OCI-LY3 (cell line): ENCODE measurements around the gene SIVA1.

Experiments
- H2AFZ ChIP-seq: fragments of 200-600, 300-600 bp; shearing (Covaris generic); 2 replicates; pipeline ENCODE4 v1.6.0; 2014; ENCODE audit warnings: antibody characterized with exemption, low read depth, low read length
- H3K27ac ChIP-seq: fragments of 200-600, 300-600 bp; sonication (generic); 2 replicates; pipeline ENCODE4 v1.5.1; 2014; ENCODE audit warnings: mild to moderate bottlenecking, low read length, moderate library complexity, mixed read lengths
- H3K27me3 ChIP-seq: fragments of 200-600, 300-600 bp; sonication (generic); 2 replicates; pipeline ENCODE4 v1.6.1; 2014; ENCODE audit warnings: low read depth, low read length, mixed read lengths
- H3K36me3 ChIP-seq: fragments of 200-600, 300-600 bp; sonication (generic); replicated peaks from 2 replicates; pipeline ENCODE3; 2014; ENCODE audit warnings: low read depth, low read length, mixed read lengths
- H3K4me1 ChIP-seq: fragments of 300-600, 200-600 bp; sonication (generic); 2 replicates; pipeline ENCODE4 v1.6.1; 2014; ENCODE audit warnings: low read length, mixed read lengths
- H3K4me2 ChIP-seq: fragments of 200-600, 300-600 bp; sonication (generic); 2 replicates; pipeline ENCODE4 v1.6.1; 2014; ENCODE audit warnings: low read length, mixed read lengths
- H3K4me3 ChIP-seq: fragments of 300-600, 200-600 bp; sonication (generic); 2 replicates; pipeline ENCODE4 v1.5.1; 2014; ENCODE audit warnings: antibody characterized with exemption, mild to moderate bottlenecking, low read length, moderate library complexity
- H3K79me2 ChIP-seq: fragments of 300-600, 200-600 bp; shearing (Covaris generic); 2 replicates; pipeline ENCODE4 v1.6.1; 2014; ENCODE audit warnings: mild to moderate bottlenecking, low read length, mixed read lengths
- H3K9ac ChIP-seq: fragments of 300-600, 200-600 bp; shearing (Covaris generic); 2 replicates; pipeline ENCODE4 v1.6.0; 2014; ENCODE audit warnings: mild to moderate bottlenecking, low read length, moderate library complexity
- H3K9me3 ChIP-seq: fragments of 200-600, 300-600 bp; shearing (Covaris generic); 2 replicates; pipeline ENCODE4 v1.6.1; 2014; ENCODE audit warnings: low read length, mixed read lengths; ENCODE audit not compliant: insufficient read depth
- H4K20me1 ChIP-seq: fragments of 200-600, 300-600 bp; sonication (generic); 2 replicates; pipeline ENCODE4 v1.6.1; 2016; ENCODE audit warnings: low read length, mixed read lengths; ENCODE audit not compliant: insufficient read depth
- CTCF ChIP-seq: fragments of 200-600, 300-600 bp; sonication (generic); IDR thresholded peaks from 2 replicates; pipeline ENCODE4 v1.5.1; 2014; ENCODE audit warnings: antibody characterized with exemption, low read length, low read depth
- EZH2phosphoT487 ChIP-seq: fragments of 200-600 bp; shearing (Covaris generic); IDR thresholded peaks from 2 replicates; pipeline ENCODE4 v1.6.1; 2018; ENCODE audit warnings: antibody characterized with exemption, mixed run types, low read depth

The SIVA1 gene

GRCh38 chr14:104786091-104786586, 33.2 kb downstream of the SIVA1 start:
- peaks cover 46% of the 10 kb centered on the region for H4K20me1 ChIP-seq
- H3K36me3 ChIP-seq: peaks cover 7% of the 10 kb centered on the region
- no peaks in the 10 kb centered on the region for H3K4me1 ChIP-seq
- peaks cover 42% of the 10 kb centered on the region for H3K79me2 ChIP-seq
- H3K27me3 ChIP-seq: no peaks in the 10 kb centered on the region
- no peak overlapping the region for H3K4me3 ChIP-seq
- no peak overlapping the region for H3K9ac ChIP-seq
- no peak overlapping the region for H3K4me2 ChIP-seq
- H3K27ac ChIP-seq: no peak overlapping the region
- TF ChIP-seq CTCF (no peak), EZH2phosphoT487 (no peak)
- no peaks in the 10 kb centered on the region for H3K9me3 ChIP-seq
- no peak overlapping the region for H2AFZ ChIP-seq

DNA sequence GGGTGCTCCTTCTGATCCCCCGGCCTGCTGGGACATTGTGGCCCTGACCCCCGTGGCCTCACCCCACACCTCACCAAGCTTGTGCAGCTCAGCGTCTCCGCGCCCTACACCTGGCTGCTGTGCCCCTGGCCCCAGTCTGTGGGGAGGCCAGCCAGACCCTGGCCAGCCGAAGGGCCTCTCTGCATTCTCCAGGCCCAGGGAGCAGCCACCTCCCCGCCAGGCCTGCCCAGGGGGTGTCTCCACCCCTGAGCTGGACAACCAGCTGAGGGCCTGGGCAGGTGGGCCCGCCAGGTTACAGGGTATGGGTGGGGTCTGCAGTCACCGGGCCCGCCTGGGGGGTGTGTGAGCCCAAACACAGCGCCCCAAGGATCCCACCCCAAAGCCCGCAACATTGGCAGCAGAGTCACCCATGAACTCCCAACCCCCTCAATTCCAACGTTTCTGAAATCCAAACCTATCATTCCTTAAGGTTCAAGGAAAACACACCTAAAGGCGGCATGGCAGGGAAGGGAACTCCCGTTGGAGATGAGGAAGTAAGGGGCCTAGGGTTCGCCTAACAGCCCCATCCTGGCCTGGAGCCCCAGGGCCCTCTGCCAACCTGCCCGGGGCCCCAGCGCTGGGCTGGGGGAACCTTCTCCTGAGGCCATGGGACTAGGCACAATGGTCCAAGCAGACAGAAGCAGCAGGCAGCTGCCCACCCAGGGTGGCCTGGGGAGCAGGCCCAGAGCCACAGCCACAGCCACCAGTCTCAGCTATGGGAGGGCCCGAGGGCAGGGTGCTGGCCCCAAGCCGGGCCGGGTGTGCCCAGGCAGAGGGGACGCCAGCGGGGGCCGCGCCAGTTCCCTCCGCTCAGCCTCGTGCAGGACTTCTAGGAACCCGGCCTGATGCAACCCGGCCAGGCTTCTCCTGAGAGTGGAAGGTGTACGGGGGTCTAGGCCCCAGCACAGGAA, 34.1 kb downstream of the SIVA1 start:
- Histone ChIP-seq H4K20me1 (peaks cover 51% of the 10 kb centered on the region), H3K4me1 (no peaks in the 10 kb centered on the region), H2AFZ (no peak overlapping the region), H3K79me2 (peaks cover 51% of the 10 kb centered on the region), H3K27me3 (no peaks in the 10 kb centered on the region), H3K36me3 (peaks cover 7% of the 10 kb centered on the region), H3K4me3 (no peak overlapping the region), H3K4me2 (no peak overlapping the region), H3K9ac (no peak overlapping the region), H3K27ac (no peak overlapping the region), H3K9me3 (no peaks in the 10 kb centered on the region)
- TF ChIP-seq CTCF: no peak
- TF ChIP-seq EZH2phosphoT487: no peak

GRCh38 chr14:104787736-104788135, 34.8 kb downstream of the SIVA1 start:
- Histone ChIP-seq H3K79me2 (peaks cover 58% of the 10 kb centered on the region), H3K36me3 (peaks cover 7% of the 10 kb centered on the region), H3K4me1 (no peaks in the 10 kb centered on the region), H3K27me3 (no peaks in the 10 kb centered on the region), H3K9ac (no peak overlapping the region), H2AFZ (no peak overlapping the region), H3K4me2 (no peak overlapping the region), H3K4me3 (no peak overlapping the region), H3K9me3 (no peaks in the 10 kb centered on the region), H4K20me1 (peaks cover 56% of the 10 kb centered on the region), H3K27ac (no peak overlapping the region)
- TF ChIP-seq CTCF (no peak), EZH2phosphoT487 (no peak)

DNA sequence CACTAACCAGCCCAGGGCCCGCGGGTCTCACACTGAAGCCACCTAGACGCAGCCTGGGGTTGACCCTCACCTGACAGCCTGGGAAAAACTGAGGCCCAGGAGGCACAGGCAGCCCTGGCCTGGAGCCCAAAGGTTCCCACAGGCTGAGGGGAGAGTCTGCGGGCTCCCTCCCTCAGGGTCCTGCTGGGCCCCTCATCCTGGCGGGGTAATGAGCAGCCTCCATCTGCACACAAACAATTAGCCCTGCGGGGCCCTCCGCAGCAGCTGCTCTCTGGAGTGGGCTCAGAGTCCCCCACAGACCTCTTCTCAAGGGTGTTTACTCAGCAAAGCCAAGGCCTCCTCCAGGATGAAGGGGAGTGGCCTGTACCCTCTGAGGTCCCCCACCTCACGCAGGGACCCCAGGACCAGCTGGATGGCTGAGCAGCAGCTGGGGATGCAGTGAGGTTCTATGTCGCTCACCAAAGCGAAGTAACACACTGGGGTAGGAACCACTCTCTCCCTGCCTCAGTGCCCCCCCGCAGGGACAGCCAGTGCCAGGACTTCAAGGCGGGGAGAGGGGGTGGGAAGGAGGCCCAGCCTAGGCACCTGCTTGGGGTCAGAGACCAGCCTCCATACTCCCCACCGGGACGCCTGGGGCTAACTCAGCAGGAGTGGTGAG, 35.3 kb downstream of the SIVA1 start:
- Histone ChIP-seq H3K9me3 (no peaks in the 10 kb centered on the region), H3K9ac (no peak overlapping the region), H4K20me1 (peaks cover 60% of the 10 kb centered on the region), H2AFZ (no peak overlapping the region), H3K4me3 (no peak overlapping the region), H3K27me3 (no peaks in the 10 kb centered on the region), H3K4me2 (no peak overlapping the region), H3K79me2 (peaks cover 64% of the 10 kb centered on the region), H3K36me3 (peaks cover 7% of the 10 kb centered on the region), H3K4me1 (no peaks in the 10 kb centered on the region), H3K27ac (no peak overlapping the region)
- TF ChIP-seq CTCF (no peak), EZH2phosphoT487 (no peak)
